ENCODE results near the gene CALM3. TPM values are rescaled to one million over a fixed set of nuclear protein-coding genes. Genes with fewer than 3 reads are reported as not detected.

Gene CALM3
- polyA plus RNA-seq, 1 donor from 2014 or later, result 630 TPM

DNA sequence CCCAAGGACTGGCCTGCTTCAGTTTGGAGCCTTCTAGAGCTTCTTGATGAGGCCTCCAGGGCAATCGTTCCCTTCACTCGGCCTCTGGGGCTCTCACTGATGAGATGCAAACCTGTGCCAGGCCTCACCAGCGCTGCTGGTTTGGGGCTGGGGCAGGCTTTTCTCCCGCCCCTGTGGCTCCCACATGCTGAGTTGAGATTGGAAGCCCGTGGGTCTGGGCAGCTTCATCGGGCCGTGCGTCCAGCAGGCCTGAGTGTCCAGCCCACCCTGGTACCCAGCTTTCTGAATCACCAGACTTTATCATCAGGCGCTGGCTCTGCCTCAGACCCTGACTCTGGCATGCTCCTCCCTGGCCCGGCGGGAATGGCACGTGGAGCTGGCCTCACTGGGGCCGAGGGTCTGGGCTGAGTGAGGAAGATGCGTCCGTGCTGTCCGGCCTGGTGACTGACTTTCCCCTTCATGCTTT, 4.3 kb downstream of the CALM3 start:
- H3K79me2 ChIP-seq (replicated peaks; ENCODE audit: insufficient read depth, low read length), result peaks cover 47% of the 10 kb centered on the region
- no peak overlapping the region for H3K4me2 ChIP-seq (ENCODE audit: low read length)
- no peaks in the 10 kb centered on the region for H3K27me3 ChIP-seq (ENCODE audit: insufficient read depth, low read depth, low read length)
- peak overlapping the region; percentile 81 for H3K4me3 ChIP-seq (ENCODE audit: low read length)
- H3F3A ChIP-seq (ENCODE audit: insufficient read depth, low read length, poor library complexity, severe bottlenecking), result no peaks in the 10 kb centered on the region
- H2AFZ ChIP-seq (ENCODE audit: low read depth, low read length), result no peak overlapping the region
- no peaks in the 10 kb centered on the region for H3K9me3 ChIP-seq (ENCODE audit: low read length)
- TF ChIP-seq, protein P1, sequence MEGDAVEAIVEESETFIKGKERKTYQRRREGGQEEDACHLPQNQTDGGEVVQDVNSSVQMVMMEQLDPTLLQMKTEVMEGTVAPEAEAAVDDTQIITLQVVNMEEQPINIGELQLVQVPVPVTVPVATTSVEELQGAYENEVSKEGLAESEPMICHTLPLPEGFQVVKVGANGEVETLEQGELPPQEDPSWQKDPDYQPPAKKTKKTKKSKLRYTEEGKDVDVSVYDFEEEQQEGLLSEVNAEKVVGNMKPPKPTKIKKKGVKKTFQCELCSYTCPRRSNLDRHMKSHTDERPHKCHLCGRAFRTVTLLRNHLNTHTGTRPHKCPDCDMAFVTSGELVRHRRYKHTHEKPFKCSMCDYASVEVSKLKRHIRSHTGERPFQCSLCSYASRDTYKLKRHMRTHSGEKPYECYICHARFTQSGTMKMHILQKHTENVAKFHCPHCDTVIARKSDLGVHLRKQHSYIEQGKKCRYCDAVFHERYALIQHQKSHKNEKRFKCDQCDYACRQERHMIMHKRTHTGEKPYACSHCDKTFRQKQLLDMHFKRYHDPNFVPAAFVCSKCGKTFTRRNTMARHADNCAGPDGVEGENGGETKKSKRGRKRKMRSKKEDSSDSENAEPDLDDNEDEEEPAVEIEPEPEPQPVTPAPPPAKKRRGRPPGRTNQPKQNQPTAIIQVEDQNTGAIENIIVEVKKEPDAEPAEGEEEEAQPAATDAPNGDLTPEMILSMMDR (IDR thresholded peaks at IDR 0.05; ENCODE audit: poor library complexity, severe bottlenecking), result no peak
- TF ChIP-seq POLR2AphosphoS5 (IDR thresholded peaks at IDR 0.05) (no peak), TAF1 (IDR thresholded peaks at IDR 0.05; ENCODE audit: low read depth) (no peak), EZH2 (IDR thresholded peaks at IDR 0.05; ENCODE audit: borderline replicate concordance, insufficient read depth, low read length, poor library complexity, severe bottlenecking) (no peak), MXI1 (conservative IDR thresholded peaks at IDR 0.05; ENCODE audit: poor library complexity, severe bottlenecking) (no peak), EP300 (conservative IDR thresholded peaks at IDR 0.05; ENCODE audit: poor library complexity, severe bottlenecking) (no peak), RAD21 (conservative IDR thresholded peaks at IDR 0.05) (no peak), SMC3 (conservative IDR thresholded peaks at IDR 0.05; ENCODE audit: poor library complexity) (no peak)
- TF ChIP-seq, protein P2, sequence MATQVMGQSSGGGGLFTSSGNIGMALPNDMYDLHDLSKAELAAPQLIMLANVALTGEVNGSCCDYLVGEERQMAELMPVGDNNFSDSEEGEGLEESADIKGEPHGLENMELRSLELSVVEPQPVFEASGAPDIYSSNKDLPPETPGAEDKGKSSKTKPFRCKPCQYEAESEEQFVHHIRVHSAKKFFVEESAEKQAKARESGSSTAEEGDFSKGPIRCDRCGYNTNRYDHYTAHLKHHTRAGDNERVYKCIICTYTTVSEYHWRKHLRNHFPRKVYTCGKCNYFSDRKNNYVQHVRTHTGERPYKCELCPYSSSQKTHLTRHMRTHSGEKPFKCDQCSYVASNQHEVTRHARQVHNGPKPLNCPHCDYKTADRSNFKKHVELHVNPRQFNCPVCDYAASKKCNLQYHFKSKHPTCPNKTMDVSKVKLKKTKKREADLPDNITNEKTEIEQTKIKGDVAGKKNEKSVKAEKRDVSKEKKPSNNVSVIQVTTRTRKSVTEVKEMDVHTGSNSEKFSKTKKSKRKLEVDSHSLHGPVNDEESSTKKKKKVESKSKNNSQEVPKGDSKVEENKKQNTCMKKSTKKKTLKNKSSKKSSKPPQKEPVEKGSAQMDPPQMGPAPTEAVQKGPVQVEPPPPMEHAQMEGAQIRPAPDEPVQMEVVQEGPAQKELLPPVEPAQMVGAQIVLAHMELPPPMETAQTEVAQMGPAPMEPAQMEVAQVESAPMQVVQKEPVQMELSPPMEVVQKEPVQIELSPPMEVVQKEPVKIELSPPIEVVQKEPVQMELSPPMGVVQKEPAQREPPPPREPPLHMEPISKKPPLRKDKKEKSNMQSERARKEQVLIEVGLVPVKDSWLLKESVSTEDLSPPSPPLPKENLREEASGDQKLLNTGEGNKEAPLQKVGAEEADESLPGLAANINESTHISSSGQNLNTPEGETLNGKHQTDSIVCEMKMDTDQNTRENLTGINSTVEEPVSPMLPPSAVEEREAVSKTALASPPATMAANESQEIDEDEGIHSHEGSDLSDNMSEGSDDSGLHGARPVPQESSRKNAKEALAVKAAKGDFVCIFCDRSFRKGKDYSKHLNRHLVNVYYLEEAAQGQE (IDR thresholded peaks at IDR 0.05; ENCODE audit: borderline replicate concordance), result no peak
- no peaks in the 10 kb centered on the region for H3K9me2 ChIP-seq (ENCODE audit: insufficient read depth, low read length)
- peak overlapping the region; percentile 98 for H3K9ac ChIP-seq (ENCODE audit: low read length)
- H3K27ac ChIP-seq (ENCODE audit: low read length), result no peak overlapping the region
- peaks cover 41% of the 10 kb centered on the region for H4K20me1 ChIP-seq (ENCODE audit: insufficient read depth)
- no peaks in the 10 kb centered on the region for H3K36me3 ChIP-seq (ENCODE audit: insufficient read depth, low read length)

DNA sequence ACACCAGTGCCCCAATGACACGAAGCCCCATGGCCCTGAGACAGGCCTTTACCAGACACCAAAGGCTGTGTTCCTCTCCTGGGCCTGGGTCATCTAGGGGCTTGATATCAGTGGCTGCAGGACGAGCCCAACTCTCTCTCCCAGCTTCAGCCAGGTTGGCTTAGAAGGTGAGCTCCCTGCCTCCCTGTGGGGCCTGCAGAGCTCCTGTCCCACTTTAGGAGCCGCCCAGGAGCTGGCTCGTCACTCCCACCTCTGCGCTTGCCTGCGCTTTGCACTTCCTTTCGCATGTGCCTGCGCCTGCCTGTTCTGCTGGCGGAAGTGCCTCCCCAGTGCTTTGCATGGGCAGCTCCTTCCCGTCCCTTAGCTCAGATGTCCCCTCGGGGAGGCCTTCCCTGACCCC, 4.9 kb downstream of the CALM3 start:
- no peaks in the 10 kb centered on the region for H3K9me2 ChIP-seq (ENCODE audit: insufficient read depth, low read length)
- H3K79me2 ChIP-seq (replicated peaks; ENCODE audit: insufficient read depth, low read length), result peaks cover 47% of the 10 kb centered on the region
- no peak overlapping the region for H3K27ac ChIP-seq (ENCODE audit: low read length)
- H3K9me3 ChIP-seq (ENCODE audit: low read length), result no peaks in the 10 kb centered on the region
- TF ChIP-seq MXI1 (conservative IDR thresholded peaks at IDR 0.05; ENCODE audit: poor library complexity, severe bottlenecking), result no peak
- no peak for TF ChIP-seq RAD21 (conservative IDR thresholded peaks at IDR 0.05)
- TF ChIP-seq POLR2AphosphoS5 (IDR thresholded peaks at IDR 0.05), result no peak
- TF ChIP-seq, protein P2 (IDR thresholded peaks at IDR 0.05; ENCODE audit: borderline replicate concordance), result no peak
- TF ChIP-seq EP300 (conservative IDR thresholded peaks at IDR 0.05; ENCODE audit: poor library complexity, severe bottlenecking), result no peak
- TF ChIP-seq EZH2 (IDR thresholded peaks at IDR 0.05; ENCODE audit: borderline replicate concordance, insufficient read depth, low read length, poor library complexity, severe bottlenecking), result no peak
- TF ChIP-seq, protein P1 (IDR thresholded peaks at IDR 0.05; ENCODE audit: poor library complexity, severe bottlenecking), result no peak
- no peak for TF ChIP-seq SMC3 (conservative IDR thresholded peaks at IDR 0.05; ENCODE audit: poor library complexity)
- H3K4me3 ChIP-seq (ENCODE audit: low read length), result no peak overlapping the region
- H2AFZ ChIP-seq (ENCODE audit: low read depth, low read length), result no peak overlapping the region
- H3K4me2 ChIP-seq (ENCODE audit: low read length), result no peak overlapping the region
- H3K36me3 ChIP-seq (ENCODE audit: insufficient read depth, low read length), result no peaks in the 10 kb centered on the region
- peak overlapping the region; percentile 23 for H3K9ac ChIP-seq (ENCODE audit: low read length)
- no peaks in the 10 kb centered on the region for H3F3A ChIP-seq (ENCODE audit: insufficient read depth, low read length, poor library complexity, severe bottlenecking)
- H4K20me1 ChIP-seq (ENCODE audit: insufficient read depth), result peaks cover 41% of the 10 kb centered on the region
- H3K27me3 ChIP-seq (ENCODE audit: insufficient read depth, low read depth, low read length), result no peaks in the 10 kb centered on the region
